NB4 (cell line): ENCODE measurements around the gene EFCAB6.

Experiments used
- DNase-seq: peaks from one replicate; pipeline ENCODE4 v3.0.0; 2010; ENCODE audit warnings: low read depth
- H3K4me3 ChIP-seq: one replicate; pipeline ENCODE4 v1.5.1; 2011; ENCODE audit warnings: mild to moderate bottlenecking, low read depth, low read length, moderate library complexity
- CTCF ChIP-seq: IDR thresholded peaks from one replicate; pipeline ENCODE4 v1.5.1; 2012; ENCODE audit warnings: low read depth, low read length
- MAX ChIP-seq: IDR thresholded peaks from 2 replicates; pipeline ENCODE4 v1.6.1; 2011; ENCODE audit warnings: low read depth, low read length
- MYC ChIP-seq: IDR thresholded peaks from 2 replicates; pipeline ENCODE4 v1.6.1; 2011; ENCODE audit warnings: low read depth, low read length
- POLR2A ChIP-seq: IDR thresholded peaks from 2 replicates; pipeline ENCODE4 v1.6.1; 2011; ENCODE audit warnings: mild to moderate bottlenecking; ENCODE audit not compliant: insufficient read length; ENCODE audit errors: extremely low read depth

Gene EFCAB6

GRCh38 chr22:43839781-43840180 lies 27.7 kb upstream of the EFCAB6 start:
- TF ChIP-seq MYC, result no peak
- no peak for TF ChIP-seq MAX
- TF ChIP-seq POLR2A, result no peak
- no peak for TF ChIP-seq CTCF
- H3K4me3 ChIP-seq, result no peak overlapping the region
- no peak for DNase-seq

GRCh38 chr22:43838571-43839307 lies 26.6 kb upstream of the EFCAB6 start:
- H3K4me3 ChIP-seq, result no peak overlapping the region
- TF ChIP-seq CTCF (no peak), MAX (no peak), POLR2A (no peak), MYC (no peak)
- no peak for DNase-seq

- TF ChIP-seq CTCF (no peak), MAX (no peak), POLR2A (no peak), MYC (no peak)
- H3K4me3 ChIP-seq, result no peak overlapping the region
- DNase-seq, result no peak
These were observed 26.1 kb upstream of the EFCAB6 start for GRCh38 chr22:43838161-43838560.

GRCh38 chr22:43837666-43838065 lies 25.6 kb upstream of the EFCAB6 start:
- DNase-seq, result no peak
- TF ChIP-seq MYC (no peak), POLR2A (no peak), MAX (no peak), CTCF (no peak)
- no peak overlapping the region for H3K4me3 ChIP-seq

- TF ChIP-seq MYC, result no peak
- TF ChIP-seq MAX, result no peak
- TF ChIP-seq CTCF, result no peak
- H3K4me3 ChIP-seq, result no peak overlapping the region
- no peak for DNase-seq
These were observed 23.6 kb upstream of the EFCAB6 start for GRCh38 chr22:43835736-43836135.

- TF ChIP-seq MAX (no peak), POLR2A (no peak), MYC (no peak), CTCF (no peak)
- no peak overlapping the region for H3K4me3 ChIP-seq
- DNase-seq, result no peak
These were observed 23.1 kb upstream of the EFCAB6 start for GRCh38 chr22:43835166-43835565.
